ENCODE measurements around the gene ZSCAN1.

DNA sequence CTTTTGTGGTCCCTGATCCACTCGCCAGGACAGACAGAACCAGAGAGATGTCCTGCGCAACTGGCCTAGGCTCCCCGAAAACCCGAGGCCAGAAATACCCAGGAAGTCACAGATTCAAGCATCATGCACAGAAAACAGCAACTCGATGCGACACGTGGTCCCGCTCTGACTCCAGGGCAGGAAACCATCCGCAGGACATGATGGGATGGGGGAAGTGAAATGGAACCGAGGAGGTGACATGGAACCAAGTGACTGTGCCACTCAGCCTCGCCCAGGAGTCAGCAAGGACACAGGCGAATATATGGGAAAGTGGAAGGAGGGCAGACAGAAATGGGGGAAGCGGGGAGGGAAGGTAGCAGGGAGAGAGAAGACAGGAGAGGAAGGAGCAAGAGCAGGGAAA is 63.1 kb downstream of the ZSCAN1 start:
- no peak for TF ChIP-seq CTCF (IDR thresholded peaks at IDR 0.05)
- no peak for TF ChIP-seq POLR2A (IDR thresholded peaks at IDR 0.05)
